SK-N-MC (cell line): Measurements from ENCODE around the gene ASB2.

ENCODE experiments used
- FOXP2 ChIP-seq: optimal IDR thresholded peaks from 2 replicates; pipeline ENCODE3; 2011; ENCODE audit warnings: mild to moderate bottlenecking, moderate library complexity; ENCODE audit not compliant: insufficient read depth; ENCODE audit errors: extremely low read length, control extremely low read depth
- POLR2AphosphoS5 ChIP-seq: IDR thresholded peaks from 2 replicates; pipeline ENCODE4 v1.6.1; 2012; ENCODE audit warnings: mild to moderate bottlenecking, low read depth, low read length, borderline replicate concordance

GRCh38 chr14:93953263-93953662 is 23.1 kb downstream of the ASB2 start:
- TF ChIP-seq FOXP2 (no peak), POLR2AphosphoS5 (no peak)
